NOMO-1 (cell line): ENCODE results near the gene DHX30.
"Not testable (repeated sequence)": the region's sequence is repeated elsewhere in the genome, so short reads cannot be mapped to it uniquely, and the experiment has no call there.

Source experiments
- DNase-seq, 2 experiments: peaks; one replicate each; lab custom pipeline; 2025; ENCODE audit not compliant: unreplicated experiment in 2 of 2; lab: John Stamatoyannopoulos, UW

The DHX30 gene

DNA sequence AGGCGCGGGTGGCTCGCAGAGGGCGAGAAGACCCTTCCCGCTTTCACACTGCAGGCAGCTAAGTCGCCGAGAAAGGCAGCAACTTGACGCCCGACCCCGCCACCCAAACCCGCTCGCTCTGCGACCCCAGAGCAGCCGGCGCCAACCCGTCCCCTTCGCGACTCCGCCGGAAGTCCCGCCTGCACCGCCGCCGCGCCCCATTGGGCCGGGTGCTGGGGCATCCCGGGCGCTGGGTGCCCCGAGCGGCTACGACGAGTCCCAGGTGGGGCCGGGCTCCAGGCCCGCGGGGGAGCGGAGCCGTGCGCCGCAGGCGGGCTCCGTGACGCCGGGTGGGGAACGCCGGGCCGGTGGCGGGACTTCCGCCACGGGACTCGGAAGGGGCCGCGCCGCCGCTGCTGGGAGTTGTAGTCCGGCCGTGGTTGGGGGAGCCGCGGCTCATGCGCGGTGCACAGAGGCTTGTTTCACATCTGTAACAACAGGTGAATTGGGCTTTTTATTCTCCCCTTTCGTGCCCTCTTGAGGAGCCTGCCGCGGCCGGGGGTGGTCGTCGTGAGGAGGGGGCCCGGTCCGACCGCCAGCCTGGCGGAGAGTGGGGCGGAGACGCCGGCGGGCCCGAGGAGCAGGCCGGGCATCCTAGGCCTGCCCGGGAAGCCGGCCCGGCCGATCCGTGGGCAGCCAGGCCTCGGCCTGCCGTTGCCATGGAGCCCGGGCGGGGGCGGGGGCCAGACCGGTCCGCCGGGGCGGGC is at the start of gene DHX30:
Gene DHX30, plus strand, starts transcription at position 405 of the 746 bp plus-strand sequence. CDS start 7,546 bp downstream, outside the sequence.
- peak; percentile 62 to 74 for DNase-seq

- no peak for DNase-seq
Observed at GRCh38 chr3:47758261-47759025, 44.5 kb upstream of the DHX30 start.

GRCh38 chr3:47760207-47760606 is 42.7 kb upstream of the DHX30 start:
- DNase-seq: not testable (repeated sequence)

GRCh38 chr3:47761046-47761445 is 41.9 kb upstream of the DHX30 start:
- DNase-seq: no peak

GRCh38 chr3:47762233-47762632 is 40.7 kb upstream of the DHX30 start:
- no peak for DNase-seq

DNA sequence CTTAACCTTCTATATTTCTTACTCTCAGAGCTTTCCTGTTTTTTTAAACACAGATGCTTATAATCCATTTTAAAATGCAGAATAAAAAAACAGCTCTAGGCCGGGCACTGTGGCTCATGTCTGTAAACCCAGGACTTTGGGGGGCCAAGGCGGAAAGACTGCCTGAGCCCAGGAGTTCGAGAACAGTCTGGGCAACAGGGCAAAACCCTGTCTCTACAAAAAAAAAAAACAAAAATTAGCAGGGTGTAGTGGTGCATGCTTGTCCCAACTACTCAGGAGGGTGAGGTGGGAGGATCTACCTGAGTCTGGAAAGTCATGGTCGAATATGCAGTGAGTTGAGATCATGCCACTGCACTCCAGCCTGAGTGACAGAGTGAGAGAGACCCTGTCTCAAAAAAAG is 36.8 kb upstream of the DHX30 start:
- no peak for DNase-seq

- DNase-seq: no peak
Observed at GRCh38 chr3:47772047-47772446, 30.9 kb upstream of the DHX30 start.

GRCh38 chr3:47772788-47773187 is 30.1 kb upstream of the DHX30 start:
- no peak for DNase-seq

- DNase-seq: no peak
Observed at GRCh38 chr3:47778746-47779145, 24.2 kb upstream of the DHX30 start.

- DNase-seq: peak; percentile 18 to 53
Observed at GRCh38 chr3:47780741-47781684, 21.9 kb upstream of the DHX30 start.

GRCh38 chr3:47781685-47782445 is 21.1 kb upstream of the DHX30 start, which contains the start of gene SMARCC1:
TSS of gene SMARCC1 (minus strand) at chr3:47781893. CDS start at chr3:47781797, 96 bp downstream.
- peak; percentile 97 to 98 for DNase-seq

DNA sequence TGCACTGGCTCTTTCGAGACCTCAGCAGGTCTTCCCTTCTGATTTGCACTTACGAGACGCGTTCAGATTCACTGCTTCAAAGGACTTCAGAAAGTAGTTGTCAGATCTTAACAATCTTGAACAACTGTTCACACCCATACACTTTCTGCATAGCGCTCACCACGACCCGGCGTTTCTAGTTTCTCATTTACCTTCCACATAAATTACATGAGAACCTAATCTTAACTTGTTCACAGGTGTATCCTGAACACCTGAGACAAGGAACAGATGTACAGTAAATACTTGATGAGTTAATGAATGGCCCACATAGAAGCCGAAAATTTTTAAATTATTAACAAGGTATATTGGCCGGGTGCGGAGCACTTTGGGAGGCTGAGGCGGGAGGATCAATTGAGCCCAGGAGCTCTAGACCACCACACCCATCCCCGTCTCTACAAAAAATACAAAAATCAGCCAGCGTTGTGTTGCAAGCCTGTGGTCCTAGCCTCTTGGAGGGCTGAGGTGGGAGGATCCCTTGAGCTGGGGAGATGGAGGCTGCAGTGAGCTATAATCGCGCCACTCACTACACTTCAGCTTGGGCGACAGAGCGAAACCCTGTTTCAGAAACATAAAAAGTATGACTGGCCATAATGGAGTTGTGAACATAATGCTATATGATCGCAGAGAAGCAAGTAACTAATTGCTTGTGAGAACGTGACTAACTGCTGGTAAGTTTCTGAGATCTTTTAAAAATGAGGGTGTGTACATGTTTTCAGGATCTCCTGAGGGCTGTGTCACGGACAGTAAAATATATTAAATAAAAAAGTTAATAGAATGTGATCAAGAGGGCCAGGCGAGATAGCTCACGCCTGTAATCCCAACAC is 20.3 kb upstream of the DHX30 start:
- no peak for DNase-seq

DNA sequence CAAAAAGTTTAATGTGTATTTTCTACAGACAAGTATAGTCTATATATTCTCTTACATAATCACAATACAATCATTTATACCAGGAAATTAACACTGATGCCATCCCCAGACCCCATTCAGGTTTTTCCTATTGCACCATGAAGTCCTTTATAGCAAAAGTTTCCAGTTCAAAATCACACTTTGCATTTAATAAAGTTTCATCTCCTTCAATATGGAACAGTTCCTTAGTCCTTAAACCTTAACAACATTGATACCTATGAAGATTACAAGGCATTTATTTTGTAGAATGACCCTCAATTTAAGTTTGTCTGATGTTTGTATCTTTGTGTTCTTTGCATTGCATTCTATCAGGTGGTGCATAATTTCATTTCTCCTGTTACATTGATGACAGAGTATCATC is 19.3 kb upstream of the DHX30 start:
- DNase-seq: no peak

DNA sequence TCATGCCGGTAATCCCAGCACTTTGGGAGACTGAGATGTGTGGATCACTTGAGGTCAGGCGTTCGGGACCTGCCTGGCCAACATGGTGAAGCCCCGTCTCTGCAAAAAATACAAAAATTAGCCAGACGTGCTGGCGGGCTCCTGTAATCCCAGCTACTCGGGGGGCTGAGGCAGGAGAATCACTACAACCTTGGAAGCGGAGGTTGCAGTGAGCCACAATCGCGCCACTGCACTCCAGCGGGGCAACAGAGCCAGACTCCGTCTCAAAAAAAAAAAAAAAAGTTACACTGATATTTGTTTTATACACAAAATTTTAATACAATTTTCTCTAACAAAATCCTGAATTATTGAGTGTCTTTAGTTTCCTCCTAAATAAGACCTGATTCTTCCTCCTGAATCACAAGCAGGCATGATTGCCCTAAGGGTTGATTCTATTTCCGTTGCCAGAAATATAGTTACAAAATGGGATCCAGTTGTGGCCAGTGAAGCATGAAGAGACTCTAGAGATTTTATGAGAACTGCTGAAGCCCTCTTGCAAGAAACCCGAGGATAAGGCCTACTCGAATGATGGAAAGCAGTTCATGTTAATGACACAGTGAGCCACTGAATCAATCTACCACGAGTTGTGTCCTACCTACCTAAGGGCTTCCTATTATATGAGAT is 11.6 kb upstream of the DHX30 start:
- DNase-seq: no peak

DNA sequence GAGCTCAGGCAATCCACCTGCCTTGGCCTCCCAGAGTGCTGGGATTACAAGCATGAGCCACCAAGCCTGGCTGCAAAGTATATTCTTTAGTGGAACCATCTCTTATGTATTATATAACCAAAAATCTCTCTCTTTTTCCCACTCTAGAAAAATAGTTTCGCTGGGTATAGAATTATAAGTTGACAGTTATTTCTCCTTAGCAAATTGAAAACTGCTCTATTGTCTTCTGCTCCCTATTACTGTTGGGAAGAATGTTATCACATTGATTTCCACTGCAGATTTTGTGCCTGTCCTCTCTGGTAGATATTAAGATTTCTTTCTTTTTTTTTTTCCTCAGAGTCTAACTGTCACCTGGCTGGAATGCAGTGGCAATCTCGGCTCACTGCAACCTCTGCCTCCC is 10.2 kb upstream of the DHX30 start:
- no peak for DNase-seq

GRCh38 chr3:47794544-47794943 is 8.4 kb upstream of the DHX30 start:
- DNase-seq: peak in 1 of 2 experiments; percentile 7

- DNase-seq: no peak
Observed at GRCh38 chr3:47799733-47800132, 3.2 kb upstream of the DHX30 start.

- peak in 1 of 2 experiments; percentile 28 for DNase-seq
Observed at GRCh38 chr3:47803480-47804025, 615 bp downstream of the DHX30 start.
